GM12872 (cell line): ENCODE results near the gene OIP5.

Source experiments
- CTCF ChIP-seq: IDR thresholded peaks from 3 replicates; pipeline ENCODE4 v1.5.1; 2011; ENCODE audit warnings: low read depth, mild to moderate bottlenecking, low read length, moderate library complexity; ENCODE audit not compliant: insufficient read depth

OIP5 gene

GRCh38 chr15:41331281-41331680, 1.1 kb downstream of the OIP5 start:
- no peak for TF ChIP-seq CTCF

GRCh38 chr15:41323611-41324010, 8.8 kb downstream of the OIP5 start:
- TF ChIP-seq CTCF, result no peak

GRCh38 chr15:41309226-41309905, 23.0 kb downstream of the OIP5 start:
- TF ChIP-seq CTCF, result no peak

- no peak for TF ChIP-seq CTCF
Observed at GRCh38 chr15:41307679-41308078, 24.7 kb downstream of the OIP5 start.

GRCh38 chr15:41304149-41304770, 28.1 kb downstream of the OIP5 start:
- no peak for TF ChIP-seq CTCF

GRCh38 chr15:41301587-41301986, 30.8 kb downstream of the OIP5 start:
- TF ChIP-seq CTCF, result no peak

GRCh38 chr15:41292521-41292920, 39.9 kb downstream of the OIP5 start:
- no peak for TF ChIP-seq CTCF
